ENCODE data around the gene INTS1.

Gene INTS1

GRCh38 chr7:1512781-1513656 is 8.8 kb upstream of the INTS1 start:
- DNase-seq (ENCODE audit: low read depth) = peak; percentile 36
- H3K4me3 ChIP-seq (ENCODE audit: low read depth, low read length) = no peak overlapping the region
- TF ChIP-seq, protein P1, sequence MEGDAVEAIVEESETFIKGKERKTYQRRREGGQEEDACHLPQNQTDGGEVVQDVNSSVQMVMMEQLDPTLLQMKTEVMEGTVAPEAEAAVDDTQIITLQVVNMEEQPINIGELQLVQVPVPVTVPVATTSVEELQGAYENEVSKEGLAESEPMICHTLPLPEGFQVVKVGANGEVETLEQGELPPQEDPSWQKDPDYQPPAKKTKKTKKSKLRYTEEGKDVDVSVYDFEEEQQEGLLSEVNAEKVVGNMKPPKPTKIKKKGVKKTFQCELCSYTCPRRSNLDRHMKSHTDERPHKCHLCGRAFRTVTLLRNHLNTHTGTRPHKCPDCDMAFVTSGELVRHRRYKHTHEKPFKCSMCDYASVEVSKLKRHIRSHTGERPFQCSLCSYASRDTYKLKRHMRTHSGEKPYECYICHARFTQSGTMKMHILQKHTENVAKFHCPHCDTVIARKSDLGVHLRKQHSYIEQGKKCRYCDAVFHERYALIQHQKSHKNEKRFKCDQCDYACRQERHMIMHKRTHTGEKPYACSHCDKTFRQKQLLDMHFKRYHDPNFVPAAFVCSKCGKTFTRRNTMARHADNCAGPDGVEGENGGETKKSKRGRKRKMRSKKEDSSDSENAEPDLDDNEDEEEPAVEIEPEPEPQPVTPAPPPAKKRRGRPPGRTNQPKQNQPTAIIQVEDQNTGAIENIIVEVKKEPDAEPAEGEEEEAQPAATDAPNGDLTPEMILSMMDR (IDR thresholded peaks at IDR 0.05; ENCODE audit: insufficient read depth, low read depth, low read length, missing control alignments) = no peak

- no peak for DNase-seq (ENCODE audit: low read depth)
These were observed 7.5 kb upstream of the INTS1 start for GRCh38 chr7:1511444-1512422.

GRCh38 chr7:1510780-1511154 is 6.6 kb upstream of the INTS1 start:
- H3K4me3 ChIP-seq (ENCODE audit: low read depth, low read length) = no peak overlapping the region
- TF ChIP-seq, protein P1 (IDR thresholded peaks at IDR 0.05; ENCODE audit: insufficient read depth, low read depth, low read length, missing control alignments) = no peak
- DNase-seq (ENCODE audit: low read depth) = no peak

More at GRCh38 chr7:1511444-1512422, 7.5 kb upstream of the INTS1 start:
- H3K4me3 ChIP-seq (ENCODE audit: low read depth, low read length) = no peak overlapping the region
- TF ChIP-seq, protein P1 (IDR thresholded peaks at IDR 0.05; ENCODE audit: insufficient read depth, low read depth, low read length, missing control alignments) = no peak

DNA sequence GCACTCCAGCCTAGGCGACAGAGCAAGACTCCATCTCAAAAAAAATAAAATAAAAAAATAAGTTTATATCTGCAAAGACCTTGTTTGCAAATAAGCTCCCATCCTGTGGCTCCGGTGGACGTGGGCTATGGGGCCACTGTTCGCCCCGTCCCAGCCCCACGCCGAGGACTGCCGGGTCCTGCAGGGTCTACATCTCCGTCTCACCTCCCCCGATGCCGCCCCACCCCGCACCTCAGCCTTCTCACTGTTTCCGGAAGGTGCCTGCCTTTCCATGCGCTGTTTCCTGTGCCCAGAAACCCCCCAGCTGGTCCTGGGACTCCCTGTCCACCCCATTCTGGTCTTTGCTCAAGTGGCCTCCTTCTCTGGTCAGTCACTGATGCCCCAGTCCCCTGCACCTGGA is 5.0 kb upstream of the INTS1 start:
- TF ChIP-seq, protein P1 (IDR thresholded peaks at IDR 0.05; ENCODE audit: insufficient read depth, low read depth, low read length, missing control alignments) = no peak
- no peak overlapping the region for H3K4me3 ChIP-seq (ENCODE audit: low read depth, low read length)
- DNase-seq (ENCODE audit: low read depth) = no peak

DNA sequence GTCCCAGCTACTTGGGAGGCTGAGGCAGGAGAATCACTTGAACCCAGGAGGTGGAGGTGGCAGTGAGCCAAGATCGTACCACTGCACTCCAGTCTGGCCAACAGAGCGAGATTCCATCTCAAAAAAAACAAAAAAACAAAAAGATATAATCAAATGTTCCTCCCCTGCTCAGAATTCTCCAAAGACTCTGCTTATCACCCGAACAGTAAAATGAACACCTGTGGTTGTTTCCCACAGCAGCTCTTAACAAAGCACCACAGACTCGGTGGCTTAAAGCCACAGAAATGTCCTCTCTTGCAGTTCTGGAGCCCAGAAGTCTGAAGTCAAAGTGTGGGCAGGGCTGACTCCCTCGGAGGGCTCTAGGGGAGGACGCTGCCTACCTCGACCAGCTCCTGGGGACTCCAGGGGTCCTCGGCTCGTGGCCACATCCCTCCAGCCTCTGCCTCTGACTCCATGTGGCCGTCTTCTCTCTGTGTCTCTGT is 4.1 kb upstream of the INTS1 start:
- no peak for DNase-seq (ENCODE audit: low read depth)
- no peak overlapping the region for H3K4me3 ChIP-seq (ENCODE audit: low read depth, low read length)
- TF ChIP-seq, protein P1 (IDR thresholded peaks at IDR 0.05; ENCODE audit: insufficient read depth, low read depth, low read length, missing control alignments) = no peak

GRCh38 chr7:1505731-1506550 is 1.8 kb upstream of the INTS1 start:
- TF ChIP-seq, protein P1 (IDR thresholded peaks at IDR 0.05; ENCODE audit: insufficient read depth, low read depth, low read length, missing control alignments) = no peak
- DNase-seq (ENCODE audit: low read depth) = peak; percentile 34
- no peak overlapping the region for H3K4me3 ChIP-seq (ENCODE audit: low read depth, low read length)

All from GM12865 (cell line).